Nephron (organoid): ENCODE results near the gene ADPGK.
A peak's percentile ranks its signal among the peaks of the same experiment; 100 is the strongest.

Source experiments
- H3K27ac Mint-ChIP-seq, 3 experiments: 2 replicates each; pipeline ENCODE4 v1.8.0; 2020; ENCODE audit warnings: mixed read lengths in 3 of 3, mild to moderate bottlenecking in 2 of 3, moderate library complexity in 1 of 3
- H3K27me3 Mint-ChIP-seq: 2 replicates; pipeline ENCODE4 v1.8.0; 2021; ENCODE audit warnings: low read depth, mild to moderate bottlenecking, moderate library complexity, mixed read lengths
- H3K36me3 Mint-ChIP-seq: 2 replicates; pipeline ENCODE4 v1.8.0; 2020; ENCODE audit warnings: low read depth, mixed read lengths
- H3K4me1 Mint-ChIP-seq: 2 replicates; pipeline ENCODE4 v1.8.0; 2020; ENCODE audit warnings: mixed read lengths
- H3K4me3 Mint-ChIP-seq, 3 experiments: 2 replicates each; pipeline ENCODE4 v1.8.0; 2020; ENCODE audit warnings: mild to moderate bottlenecking in 3 of 3, mixed read lengths in 3 of 3, moderate library complexity in 2 of 3
- H3K9me3 Mint-ChIP-seq: 2 replicates; pipeline ENCODE4 v1.8.0; 2020; ENCODE audit warnings: mixed read lengths
- TF ChIP-seq, protein P1 (sequence below), 3 experiments: fragments of 200-600 bp; sonication (generic); IDR thresholded peaks; one replicate each; pipeline ENCODE4 v1.5.0; 2021; ENCODE audit warnings: antibody characterized with exemption in 3 of 3; ENCODE audit not compliant: unreplicated experiment in 3 of 3

Gene ADPGK

DNA sequence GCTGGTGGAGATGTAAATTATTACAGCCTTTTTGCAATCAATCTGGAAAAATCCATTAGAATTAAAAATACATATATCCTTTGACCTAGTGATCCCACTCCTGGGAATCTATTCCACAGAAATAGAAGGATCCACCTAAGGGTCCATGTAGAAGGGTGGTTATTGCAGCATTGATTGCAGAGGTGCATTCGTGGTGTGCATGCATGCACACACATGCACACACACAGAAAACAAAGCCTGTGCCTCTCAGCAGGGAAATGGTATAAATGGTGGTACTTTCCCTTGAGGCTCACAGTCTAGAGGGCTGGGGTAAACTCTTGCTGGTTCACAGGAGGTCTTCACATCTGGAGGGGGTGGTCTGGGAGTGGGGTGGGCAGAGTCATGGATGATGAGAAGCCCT lies 19.4 kb upstream of the ADPGK start:
- Mint-ChIP-seq H3K4me1 (peaks cover 24% of the 10 kb centered on the region), H3K27ac (no peak overlapping the region), H3K27me3 (peaks cover 3% of the 10 kb centered on the region), H3K36me3 (peaks cover under 1% of the 10 kb centered on the region), H3K9me3 (peaks cover under 1% of the 10 kb centered on the region), H3K4me3 (no peak overlapping the region)
- TF ChIP-seq, protein P1, sequence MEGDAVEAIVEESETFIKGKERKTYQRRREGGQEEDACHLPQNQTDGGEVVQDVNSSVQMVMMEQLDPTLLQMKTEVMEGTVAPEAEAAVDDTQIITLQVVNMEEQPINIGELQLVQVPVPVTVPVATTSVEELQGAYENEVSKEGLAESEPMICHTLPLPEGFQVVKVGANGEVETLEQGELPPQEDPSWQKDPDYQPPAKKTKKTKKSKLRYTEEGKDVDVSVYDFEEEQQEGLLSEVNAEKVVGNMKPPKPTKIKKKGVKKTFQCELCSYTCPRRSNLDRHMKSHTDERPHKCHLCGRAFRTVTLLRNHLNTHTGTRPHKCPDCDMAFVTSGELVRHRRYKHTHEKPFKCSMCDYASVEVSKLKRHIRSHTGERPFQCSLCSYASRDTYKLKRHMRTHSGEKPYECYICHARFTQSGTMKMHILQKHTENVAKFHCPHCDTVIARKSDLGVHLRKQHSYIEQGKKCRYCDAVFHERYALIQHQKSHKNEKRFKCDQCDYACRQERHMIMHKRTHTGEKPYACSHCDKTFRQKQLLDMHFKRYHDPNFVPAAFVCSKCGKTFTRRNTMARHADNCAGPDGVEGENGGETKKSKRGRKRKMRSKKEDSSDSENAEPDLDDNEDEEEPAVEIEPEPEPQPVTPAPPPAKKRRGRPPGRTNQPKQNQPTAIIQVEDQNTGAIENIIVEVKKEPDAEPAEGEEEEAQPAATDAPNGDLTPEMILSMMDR (IDR thresholded peaks at IDR 0.05; ENCODE audit: unreplicated experiment in 3 of 3) = no peak

DNA sequence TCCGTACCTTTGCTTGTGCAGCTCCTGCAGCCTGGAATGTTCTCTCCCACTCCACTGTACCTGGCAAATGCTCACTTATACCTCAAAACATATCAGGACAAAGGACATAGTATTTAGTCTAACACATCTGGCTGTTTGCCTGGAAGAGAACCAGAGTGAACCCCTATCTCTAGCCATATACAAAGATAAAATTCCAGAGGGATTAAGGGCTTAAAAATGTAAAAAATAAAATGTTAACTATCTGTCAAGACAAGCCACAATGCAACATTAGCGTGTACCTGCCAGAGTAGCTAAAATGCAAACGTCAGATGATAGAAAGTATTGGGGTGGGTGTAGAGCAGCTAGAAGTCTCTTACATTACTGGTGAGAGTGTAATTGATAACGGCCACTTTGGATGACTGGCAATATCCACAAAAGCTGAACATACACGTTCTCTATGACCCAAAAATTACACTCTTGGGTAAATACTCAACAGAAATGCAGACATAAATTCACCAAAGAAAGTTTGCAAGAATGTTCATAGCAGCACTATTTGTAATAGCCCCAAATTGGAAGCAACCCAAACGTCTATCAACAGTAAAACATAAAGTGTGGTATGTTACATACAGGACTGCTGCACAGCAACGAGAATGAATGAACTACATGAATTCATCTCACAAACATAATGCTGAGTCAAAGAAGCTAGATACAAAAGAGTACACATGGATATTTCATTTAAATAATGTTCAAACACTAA lies 18.2 kb upstream of the ADPGK start:
- H3K36me3 Mint-ChIP-seq = no peaks in the 10 kb centered on the region
- H3K4me1 Mint-ChIP-seq = peaks cover 29% of the 10 kb centered on the region
- peak overlapping the region in 1 of 3 experiments; percentile 25 for H3K27ac Mint-ChIP-seq
- H3K27me3 Mint-ChIP-seq = peaks cover 6% of the 10 kb centered on the region
- no peaks in the 10 kb centered on the region for H3K9me3 Mint-ChIP-seq
- no peak overlapping the region for H3K4me3 Mint-ChIP-seq
- TF ChIP-seq, protein P1 (IDR thresholded peaks at IDR 0.05; ENCODE audit: unreplicated experiment in 3 of 3) = no peak

DNA sequence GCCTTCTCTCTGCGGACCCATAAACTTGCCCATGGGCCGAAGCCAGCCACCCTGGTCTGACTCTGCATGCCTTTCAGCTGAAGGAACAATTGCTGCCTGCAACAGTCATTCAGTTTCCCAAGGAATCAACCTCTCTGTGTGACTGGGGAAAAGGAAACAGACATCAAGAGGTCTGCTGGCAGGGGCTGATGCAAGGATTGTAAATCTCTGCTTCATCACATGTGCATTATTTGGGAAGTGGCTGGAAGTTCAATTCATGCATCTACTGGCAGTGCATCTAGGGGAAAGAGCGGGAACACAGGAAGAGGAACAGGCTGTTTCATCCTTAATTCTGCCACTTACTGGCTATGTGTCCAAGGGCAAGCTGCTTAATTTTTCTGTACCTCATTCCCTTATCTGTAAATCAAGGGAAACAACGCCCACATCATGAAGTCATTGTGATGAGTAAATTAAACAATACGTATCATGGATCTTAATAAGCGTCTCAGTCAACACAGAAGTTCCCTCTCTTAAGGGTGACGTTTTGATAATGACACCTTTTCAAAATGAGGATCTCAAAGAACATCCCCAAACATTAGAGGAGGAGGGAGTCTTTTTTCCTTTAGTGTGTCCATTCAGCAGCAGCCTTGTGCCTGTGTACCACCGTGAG lies 17.4 kb upstream of the ADPGK start:
- H3K27ac Mint-ChIP-seq = peak overlapping the region in 2 of 3 experiments; percentile 3 to 25
- peaks cover 6% of the 10 kb centered on the region for H3K27me3 Mint-ChIP-seq
- TF ChIP-seq, protein P1 (IDR thresholded peaks at IDR 0.05; ENCODE audit: unreplicated experiment in 3 of 3) = no peak
- no peaks in the 10 kb centered on the region for H3K9me3 Mint-ChIP-seq
- no peak overlapping the region for H3K4me3 Mint-ChIP-seq
- H3K36me3 Mint-ChIP-seq = no peaks in the 10 kb centered on the region
- peaks cover 34% of the 10 kb centered on the region for H3K4me1 Mint-ChIP-seq

DNA sequence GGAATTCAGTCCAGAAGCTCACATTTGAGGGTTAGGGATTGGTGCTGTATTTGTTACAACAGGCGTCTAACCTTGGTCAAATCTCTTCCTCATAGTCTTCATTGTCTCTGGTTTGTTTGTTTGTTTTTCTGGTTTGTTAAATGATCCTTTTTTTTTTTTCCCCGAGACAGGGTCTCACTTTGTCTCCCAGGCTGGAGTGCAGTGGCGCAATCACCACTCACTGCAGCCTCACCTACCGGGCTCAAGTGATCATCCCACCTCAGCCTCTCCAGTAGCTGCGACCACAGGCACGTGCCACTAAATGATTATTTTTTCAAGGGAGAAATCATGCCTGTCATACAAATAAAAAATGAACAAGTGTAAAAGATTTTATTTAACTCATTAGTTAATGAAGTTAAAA lies 14.3 kb upstream of the ADPGK start:
- Mint-ChIP-seq H3K27me3 (peaks cover 6% of the 10 kb centered on the region), H3K27ac (peak overlapping the region in 2 of 3 experiments; percentile 18 to 55), H3K36me3 (no peaks in the 10 kb centered on the region), H3K4me3 (peak overlapping the region; percentile 79 to 82 (median 80)), H3K9me3 (no peaks in the 10 kb centered on the region), H3K4me1 (peaks cover 34% of the 10 kb centered on the region)
- TF ChIP-seq, protein P1 (IDR thresholded peaks at IDR 0.05; ENCODE audit: unreplicated experiment in 3 of 3) = no peak

DNA sequence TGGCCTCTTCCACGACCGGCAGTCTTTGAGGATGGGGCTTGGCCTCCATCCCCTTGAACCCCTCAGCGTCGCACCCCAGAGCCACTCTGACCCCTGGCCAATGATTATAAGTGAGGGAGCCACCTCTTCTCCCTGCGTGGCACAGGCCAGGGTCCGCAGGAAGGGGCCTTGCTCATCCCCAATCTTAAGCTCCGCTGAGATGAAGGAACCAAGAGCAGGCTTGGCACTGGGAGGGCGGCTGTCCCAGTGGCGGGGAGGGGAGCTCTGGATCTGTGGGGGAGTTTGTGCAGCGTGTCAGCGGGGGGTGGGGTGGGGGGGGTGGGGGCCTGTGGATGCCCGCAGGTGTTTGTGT lies 13.8 kb upstream of the ADPGK start:
- Mint-ChIP-seq H3K9me3 (no peaks in the 10 kb centered on the region), H3K27me3 (peaks cover 9% of the 10 kb centered on the region), H3K27ac (peak overlapping the region in 1 of 3 experiments; percentile 55), H3K4me3 (peak overlapping the region; percentile 79 to 82 (median 80)), H3K4me1 (peaks cover 34% of the 10 kb centered on the region), H3K36me3 (no peaks in the 10 kb centered on the region)
- TF ChIP-seq, protein P1 (IDR thresholded peaks at IDR 0.05; ENCODE audit: unreplicated experiment in 3 of 3) = no peak
